Occipital lobe (tissue), 2 donors: ENCODE measurements around the gene EFNA5. TPM values are rescaled to one million over a fixed set of nuclear protein-coding genes. Genes with fewer than 3 reads are reported as not detected.

ENCODE experiments used
- DNase-seq: peaks from one replicate; lab custom pipeline; 2025; lab: John Stamatoyannopoulos, UW
- total RNA-seq: library from RNA; depleted of rRNA; stranded (reverse); fragments of >200 nt; gene quantifications from one replicate; pipeline ENCODE4 v1.2.3, GENCODE V29; 2014

Gene EFNA5
- total RNA-seq, 1 donor from 2014 or later: 14.5 TPM

GRCh38 chr5:107572715-107573368, 97.9 kb downstream of the EFNA5 start:
- no peak for DNase-seq

GRCh38 chr5:107571621-107572536, 98.9 kb downstream of the EFNA5 start:
- DNase-seq: peak; percentile 86

- no peak for DNase-seq
Measured at GRCh38 chr5:107570805-107571531, 99.8 kb downstream of the EFNA5 start.

- no peak for DNase-seq
Measured at GRCh38 chr5:107570181-107570580, 100.6 kb downstream of the EFNA5 start.

GRCh38 chr5:107567901-107568671, 102.7 kb downstream of the EFNA5 start:
- no peak for DNase-seq

- no peak for DNase-seq
Measured at GRCh38 chr5:107566986-107567385, 103.8 kb downstream of the EFNA5 start.

- DNase-seq: no peak
Measured at GRCh38 chr5:107565791-107566767, 104.7 kb downstream of the EFNA5 start.

- no peak for DNase-seq
Measured at GRCh38 chr5:107564931-107565372, 105.8 kb downstream of the EFNA5 start.

- DNase-seq: no peak
Measured at GRCh38 chr5:107563959-107564544, 106.7 kb downstream of the EFNA5 start.

GRCh38 chr5:107560377-107560776, 110.4 kb downstream of the EFNA5 start:
- no peak for DNase-seq

- no peak for DNase-seq
Measured at GRCh38 chr5:107558823-107559375, 111.8 kb downstream of the EFNA5 start.

GRCh38 chr5:107557051-107557658, 113.6 kb downstream of the EFNA5 start:
- no peak for DNase-seq

- DNase-seq: no peak
Measured at GRCh38 chr5:107556575-107556974, 114.2 kb downstream of the EFNA5 start.

- DNase-seq: no peak
Measured at GRCh38 chr5:107555425-107556090, 115.2 kb downstream of the EFNA5 start.

- no peak for DNase-seq
Measured at GRCh38 chr5:107554776-107555424, 115.8 kb downstream of the EFNA5 start.

- no peak for DNase-seq
Measured at GRCh38 chr5:107553117-107553555, 117.6 kb downstream of the EFNA5 start.

- no peak for DNase-seq
Measured at GRCh38 chr5:107551088-107551487, 119.6 kb downstream of the EFNA5 start.

GRCh38 chr5:107549567-107549966, 121.2 kb downstream of the EFNA5 start:
- DNase-seq: no peak
